ENCODE results near the gene GRAMD4. TPM values are rescaled to one million over a fixed set of nuclear protein-coding genes. Genes with fewer than 3 reads are reported as not detected.

The GRAMD4 gene
- total RNA-seq, 1 donor from 2014 or later = 85.7 TPM

DNA sequence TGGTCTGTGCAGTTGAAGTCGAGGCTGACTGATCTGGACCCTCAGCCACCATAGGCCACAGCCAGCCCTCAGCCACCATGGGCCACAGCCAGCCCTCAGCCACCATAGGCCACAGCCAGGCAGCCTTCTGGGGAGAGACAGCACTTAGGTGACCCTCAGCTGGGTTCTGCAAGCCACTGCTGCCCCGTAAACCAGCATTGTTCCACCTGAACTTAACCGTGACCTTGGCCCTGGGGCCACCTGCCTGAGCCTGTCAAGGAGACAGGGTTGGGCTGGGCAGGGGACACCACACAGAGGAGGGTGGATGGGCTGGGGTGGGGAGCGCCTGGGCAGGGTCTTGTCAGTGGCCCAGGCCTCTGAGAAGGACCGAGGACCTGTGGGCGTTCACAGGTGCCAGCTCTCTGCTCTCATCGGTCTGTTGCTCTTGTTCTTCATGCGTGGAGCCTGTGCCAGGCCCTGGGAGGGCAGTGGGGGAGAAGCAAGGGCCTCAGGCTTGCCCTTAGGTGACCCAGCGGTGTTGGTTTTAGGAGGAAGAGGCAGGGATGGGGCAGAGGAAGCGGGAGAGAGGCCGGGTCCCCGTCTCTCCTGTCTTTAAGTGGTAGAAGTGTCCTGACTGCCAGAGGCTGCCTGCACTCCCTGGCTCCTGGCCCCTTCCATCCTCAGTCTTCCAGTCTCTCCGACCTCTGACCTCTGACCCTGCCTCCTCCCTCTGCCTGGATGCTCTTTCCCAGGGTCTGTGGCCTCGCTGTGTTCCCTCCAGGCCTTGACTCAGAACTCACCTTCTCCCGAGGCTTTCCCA is 36.9 kb downstream of the GRAMD4 start:
- Mint-ChIP-seq H3K4me1 (ENCODE audit: low read depth, unreplicated experiment) (peaks cover 16% of the 10 kb centered on the region), H3K27me3 (ENCODE audit: unreplicated experiment) (peaks cover 19% of the 10 kb centered on the region), H3K27ac (ENCODE audit: unreplicated experiment) (no peak overlapping the region), H3K36me3 (ENCODE audit: unreplicated experiment) (no peaks in the 10 kb centered on the region), H3K9me3 (ENCODE audit: unreplicated experiment) (peaks cover 3% of the 10 kb centered on the region), H3K4me3 (ENCODE audit: unreplicated experiment) (no peak overlapping the region)
- no peak for DNase-seq
- no peak for TF ChIP-seq CTCF (IDR thresholded peaks at IDR 0.05; ENCODE audit: partially characterized antibody, unreplicated experiment)

DNA sequence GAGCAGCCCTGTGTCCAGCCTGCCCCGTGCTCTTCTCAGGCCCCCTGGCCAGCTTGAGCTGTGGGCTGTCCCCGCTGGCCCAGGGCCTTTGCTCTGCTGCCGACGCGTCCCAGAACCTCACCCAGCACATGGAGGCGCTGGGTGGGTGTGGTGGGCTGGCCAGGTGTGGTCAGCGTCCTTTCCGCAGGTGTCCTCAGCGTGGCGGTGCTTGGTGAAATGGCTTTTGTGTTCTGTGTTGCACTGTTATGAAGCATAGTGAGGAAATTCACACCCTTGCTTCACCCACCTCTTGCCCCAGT is 37.4 kb downstream of the GRAMD4 start:
- Mint-ChIP-seq H3K27me3 (ENCODE audit: unreplicated experiment) (peaks cover 17% of the 10 kb centered on the region), H3K4me1 (ENCODE audit: low read depth, unreplicated experiment) (peaks cover 12% of the 10 kb centered on the region), H3K4me3 (ENCODE audit: unreplicated experiment) (no peak overlapping the region), H3K36me3 (ENCODE audit: unreplicated experiment) (no peaks in the 10 kb centered on the region), H3K27ac (ENCODE audit: unreplicated experiment) (no peak overlapping the region), H3K9me3 (ENCODE audit: unreplicated experiment) (peaks cover 1% of the 10 kb centered on the region)
- no peak for TF ChIP-seq CTCF (IDR thresholded peaks at IDR 0.05; ENCODE audit: partially characterized antibody, unreplicated experiment)
- no peak for DNase-seq

DNA sequence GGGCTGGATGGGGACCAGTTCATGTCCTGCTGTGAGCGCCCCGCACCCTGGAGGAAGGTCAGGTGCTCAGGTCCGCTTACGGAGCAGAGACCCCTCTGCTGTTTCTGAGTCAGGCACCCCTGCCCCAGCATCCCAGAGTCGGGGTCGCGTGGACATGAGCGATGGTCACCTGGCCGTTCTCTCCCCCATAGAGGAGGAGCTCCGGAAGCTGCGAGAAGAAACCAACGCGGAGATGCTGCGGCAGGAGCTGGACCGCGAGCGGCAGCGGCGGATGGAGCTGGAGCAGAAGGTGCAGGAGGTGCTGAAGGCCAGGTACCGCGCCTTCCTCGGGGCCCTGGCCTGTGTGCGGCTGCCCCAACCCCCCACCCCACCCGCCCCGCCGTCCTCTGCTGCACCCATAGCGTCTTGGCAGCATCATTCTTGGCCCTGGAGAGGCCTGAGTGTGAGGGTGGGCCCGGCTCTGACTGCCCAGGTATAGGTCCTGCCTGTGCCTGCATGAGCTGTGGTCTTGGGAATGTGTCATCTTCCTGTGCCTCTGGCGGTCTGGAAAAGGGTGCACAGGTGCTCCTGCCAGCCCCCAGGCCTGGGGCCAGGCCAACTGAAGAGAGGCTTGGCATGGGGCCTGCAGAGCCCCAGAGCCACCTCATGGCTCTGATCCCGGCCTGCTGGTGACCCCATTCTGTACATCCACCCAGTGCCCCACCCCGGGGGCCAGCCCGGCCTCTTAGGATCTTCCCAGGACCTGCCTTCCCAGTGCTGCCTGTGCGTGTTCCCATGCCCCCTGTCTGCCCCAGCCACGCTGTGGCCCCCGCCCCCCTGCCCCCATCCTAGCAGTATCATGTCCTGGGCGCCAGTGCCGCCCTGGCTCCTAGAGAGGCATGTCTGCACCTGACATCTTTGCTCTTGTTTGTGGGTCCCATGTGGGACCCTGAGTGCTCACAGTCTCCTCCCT is 38.1 kb downstream of the GRAMD4 start:
- no peak overlapping the region for H3K27ac Mint-ChIP-seq (ENCODE audit: unreplicated experiment)
- DNase-seq = no peak
- peaks cover 8% of the 10 kb centered on the region for H3K4me1 Mint-ChIP-seq (ENCODE audit: low read depth, unreplicated experiment)
- no peaks in the 10 kb centered on the region for H3K36me3 Mint-ChIP-seq (ENCODE audit: unreplicated experiment)
- H3K27me3 Mint-ChIP-seq (ENCODE audit: unreplicated experiment) = peaks cover 14% of the 10 kb centered on the region
- H3K4me3 Mint-ChIP-seq (ENCODE audit: unreplicated experiment) = no peak overlapping the region
- peaks cover 1% of the 10 kb centered on the region for H3K9me3 Mint-ChIP-seq (ENCODE audit: unreplicated experiment)
- TF ChIP-seq CTCF (IDR thresholded peaks at IDR 0.05; ENCODE audit: partially characterized antibody, unreplicated experiment) = no peak

- Mint-ChIP-seq H3K27me3 (ENCODE audit: unreplicated experiment) (peaks cover 14% of the 10 kb centered on the region), H3K36me3 (ENCODE audit: unreplicated experiment) (no peaks in the 10 kb centered on the region), H3K4me3 (ENCODE audit: unreplicated experiment) (no peak overlapping the region), H3K9me3 (ENCODE audit: unreplicated experiment) (peaks cover 1% of the 10 kb centered on the region), H3K27ac (ENCODE audit: unreplicated experiment) (no peak overlapping the region), H3K4me1 (ENCODE audit: low read depth, unreplicated experiment) (peaks cover 8% of the 10 kb centered on the region)
- no peak for DNase-seq
- no peak for TF ChIP-seq CTCF (IDR thresholded peaks at IDR 0.05; ENCODE audit: partially characterized antibody, unreplicated experiment)
Measured at GRCh38 chr22:46659059-46659790, 39.0 kb downstream of the GRAMD4 start.

Data from glutamatergic neuron (in vitro differentiated cells).